ENCODE data around the gene SRSF10. TPM values are rescaled to one million over a fixed set of nuclear protein-coding genes. Genes with fewer than 3 reads are reported as not detected.

SRSF10 gene
- total and polyA plus RNA-seq, 2 of the 8 experiments (the other 6 are each of a cell fraction or from before 2014, with no cell fraction given), result 155 to 194 TPM

GRCh38 chr1:24018611-24019580, 38.8 kb upstream of the SRSF10 start:
- no peaks in the 10 kb centered on the region for H3K79me1 ChIP-seq (ENCODE audit: low read depth, low read length)
- DNase-seq (ENCODE audit: low read depth in 1 of 2, low spot score in 2 of 2) (peak; percentile 21 to 53), FAIRE-seq (no peak)
- no peak overlapping the region for H4K8ac ChIP-seq (ENCODE audit: extremely low read depth, insufficient read depth, low read length)
- H2BK20ac ChIP-seq (ENCODE audit: low read length), result no peak overlapping the region
- no peaks in the 10 kb centered on the region for H3K23me2 ChIP-seq (ENCODE audit: low read depth, low read length)
- H3K4ac ChIP-seq (replicated peaks; ENCODE audit: insufficient read length, low read depth, low read length), result no peak overlapping the region
- no peaks in the 10 kb centered on the region for H3K27me3 ChIP-seq (replicated peaks in 1 of 4; ENCODE audit: control insufficient read depth in 3 of 4, extremely low read depth in 1 of 4, insufficient read depth in 3 of 4, low read length in 3 of 4)
- no peak overlapping the region for H3K27ac ChIP-seq (ENCODE audit: low read depth, low read length)
- peaks cover 0 to 12% (median 4%) of the 10 kb centered on the region in 4 experiments; a peak in 5 of 7 replicates for H3K4me1 ChIP-seq (replicated peaks in 1 of 4; ENCODE audit: control insufficient read depth in 3 of 4, insufficient read depth in 4 of 4, low read length in 3 of 4)
- H4K20me1 ChIP-seq (replicated peaks in 1 of 2; ENCODE audit: control insufficient read depth in 1 of 2, insufficient read depth in 2 of 2, low read length in 2 of 2), result no peaks in the 10 kb centered on the region
- ChIA-PET CTCF (ENCODE audit: partially characterized antibody) (interaction anchor here (0.6 to 1.4 kb wide), 6 partner anchors 9 to 528 kb away, joined by 3 to 5 read pairs (median 4); no protein-coding TSS in a partner anchor), POLR2A (ENCODE audit: partially characterized antibody) (interaction anchor here (0.6 to 2.7 kb wide), 3 partner anchors 38 to 545 kb away, joined by 3 to 14 read pairs (median 5); partner anchors contain the start of gene SRSF10)
- no peak overlapping the region for H2BK15ac ChIP-seq (ENCODE audit: low read length)
- H2BK120ac ChIP-seq (replicated peaks; ENCODE audit: low read depth, low read length), result no peak overlapping the region
- H3K9ac ChIP-seq (replicated peaks in 1 of 4; ENCODE audit: extremely low read depth in 1 of 4, low read depth in 3 of 4, low read length in 3 of 4), result no peak overlapping the region
- H2BK5ac ChIP-seq (ENCODE audit: low read depth, low read length), result no peak overlapping the region
- TF ChIP-seq TBP (IDR thresholded peaks at IDR 0.05; ENCODE audit: low read depth, low read length) (no peak), POU5F1 (IDR thresholded peaks at IDR 0.05; ENCODE audit: low read depth, low read length) (no peak), SUZ12 (IDR thresholded peaks at IDR 0.05; ENCODE audit: low read length) (no peak)
- H2AFZ ChIP-seq (ENCODE audit: low read length), result no peak overlapping the region
- no peaks in the 10 kb centered on the region for H3K9me3 ChIP-seq (ENCODE audit: insufficient read depth in 2 of 2, low read depth in 1 of 2, low read length in 1 of 2)
- H3K23ac ChIP-seq (ENCODE audit: insufficient read length), result no peak overlapping the region
- no peak overlapping the region for H4K91ac ChIP-seq (replicated peaks; ENCODE audit: insufficient read length, low read length)
- H3K4me3 ChIP-seq (ENCODE audit: extremely low read depth in 1 of 4, insufficient read depth in 2 of 4, low read depth in 3 of 4, low read length in 4 of 4), result no peak overlapping the region
- no peak overlapping the region; the same call in 1 of the 2 replicates for H3K18ac ChIP-seq (ENCODE audit: extremely low read depth, low read length)
- WGBS, 2 experiments (ENCODE audit: extremely low coverage in 1 of 2, insufficient coverage in 1 of 2, insufficient read length in 1 of 2, insufficient replicate concordance in 2 of 2, low coverage in 1 of 2, low lambda C conversion rate in 2 of 2, missing lambda C conversion rate in 1 of 2), result 87% methylated on average over 20 of the region's 20 CpGs; no CpG with 5 or more reads in 1 of the 2 experiments
- H3K56ac ChIP-seq (replicated peaks; ENCODE audit: insufficient read length, low read depth, low read length), result no peak overlapping the region
- no peak overlapping the region for H2AK5ac ChIP-seq (ENCODE audit: low read depth, low read length)
- H2BK12ac ChIP-seq (ENCODE audit: low read depth, low read length), result no peak overlapping the region
- no peaks in the 10 kb centered on the region for H3K36me3 ChIP-seq (ENCODE audit: control insufficient read depth in 2 of 4, insufficient read depth in 4 of 4, low read length in 3 of 4)
- no peaks in the 10 kb centered on the region for H3K79me2 ChIP-seq (ENCODE audit: control insufficient read depth in 1 of 2, insufficient read depth in 2 of 2, low read length in 2 of 2)
- H3K14ac ChIP-seq (ENCODE audit: insufficient read length), result no peak overlapping the region
- H4K5ac ChIP-seq (ENCODE audit: insufficient read length, low read depth, low read length), result no peak overlapping the region
- H3K4me2 ChIP-seq (ENCODE audit: insufficient read depth in 1 of 2, low read depth in 2 of 2, low read length in 2 of 2), result no peak overlapping the region; a peak in 1 of 4 replicates

Data from H1 (cell line).